AG09309 (cell line): ENCODE results near the gene GPHB5.

Experiments
- DNase-seq: peaks from one replicate; pipeline ENCODE4 v3.0.0-alpha.2; 2010; ENCODE audit warnings: low read depth
- H3K4me3 ChIP-seq: 2 replicates; pipeline ENCODE4 v1.5.1; 2011; ENCODE audit warnings: mild to moderate bottlenecking, low read depth, low read length, moderate library complexity; ENCODE audit not compliant: control insufficient read depth
- CTCF ChIP-seq: IDR thresholded peaks from 2 replicates; pipeline ENCODE4 v1.5.1; 2011; ENCODE audit warnings: mild to moderate bottlenecking, low read depth, low read length, inconsistent platforms; ENCODE audit not compliant: insufficient read depth, control insufficient read depth; ENCODE audit errors: missing control alignments

The GPHB5 gene

DNA sequence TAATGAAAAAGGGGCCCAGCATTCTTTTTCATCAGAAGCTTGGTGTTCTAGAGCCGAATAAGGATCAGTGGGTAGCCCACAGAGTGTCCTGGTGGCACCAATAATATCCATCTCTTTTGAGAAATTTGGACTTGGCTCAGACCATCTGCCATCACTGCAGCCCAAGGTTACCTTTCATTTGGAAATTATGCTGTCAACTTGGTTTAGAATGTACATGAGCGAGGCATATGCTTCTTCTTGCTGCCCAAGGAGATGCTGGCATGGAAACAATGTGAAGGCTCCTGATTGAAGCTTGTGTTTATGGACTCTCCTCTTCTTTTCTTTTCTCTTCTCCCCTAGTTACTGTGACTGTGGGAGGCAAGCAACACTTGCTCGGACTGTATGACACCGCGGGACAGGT lies 50.0 kb downstream of the GPHB5 start:
- no peak for DNase-seq
- H3K4me3 ChIP-seq = no peak overlapping the region
- no peak for TF ChIP-seq CTCF

DNA sequence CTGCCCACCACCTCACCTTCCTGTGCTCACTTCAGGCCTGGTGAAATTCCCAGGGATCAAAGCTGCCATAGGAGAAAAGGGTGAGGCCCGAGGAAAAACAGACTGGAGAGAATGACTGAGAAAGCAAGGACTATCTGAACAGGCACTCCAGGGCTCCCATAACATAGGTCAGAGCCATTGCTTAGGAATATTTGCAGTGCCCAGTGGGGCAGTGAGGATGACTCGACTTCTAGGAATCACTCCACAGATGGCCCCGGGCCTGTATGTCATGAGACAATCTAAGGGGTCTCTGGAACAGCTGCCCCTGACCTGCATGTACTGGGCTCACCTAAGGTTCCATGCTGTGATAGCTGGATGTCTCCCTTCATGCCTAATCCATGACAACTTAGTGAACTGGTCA lies 51.6 kb downstream of the GPHB5 start:
- TF ChIP-seq CTCF = no peak
- no peak overlapping the region for H3K4me3 ChIP-seq
- DNase-seq = no peak

GRCh38 chr14:63266106-63266505 lies 52.6 kb downstream of the GPHB5 start:
- no peak for DNase-seq
- TF ChIP-seq CTCF = no peak
- H3K4me3 ChIP-seq = no peak overlapping the region
